Panc1 (cell line): ENCODE data around the gene SLC2A4. TPM values are rescaled to one million over a fixed set of nuclear protein-coding genes. Genes with fewer than 3 reads are reported as not detected.

Experiments
- ATAC-seq: fragments of 200-7000 bp; cut with Tn5 transposase; 2 replicates; pipeline ENCODE4 v1.9.1; 2020; ENCODE audit warnings: mild to moderate bottlenecking, moderate library complexity
- BruUV-seq: library from RNA; stranded (reverse); fragments of 400-500 nt; replicated peaks from 2 replicates; lab custom pipeline; 2021; lab: Mats Ljungman, UMichigan
- CTCF ChIA-PET: fragments of 300-600 bp; sonication (Branson Sonifier 250); formaldehyde crosslinking; loops from one replicate; lab custom pipeline; 2022; ENCODE audit warnings: antibody characterized with exemption; lab: Charles Lee
- POLR2A ChIA-PET: fragments of 300-600 bp; sonication (Branson Sonifier 250); formaldehyde crosslinking; loops from one replicate; lab custom pipeline; 2022; ENCODE audit warnings: antibody characterized with exemption; lab: Charles Lee
- DNase-seq: peaks from one replicate; pipeline ENCODE4 v3.0.0-alpha.2; 2010; ENCODE audit warnings: low read depth, low spot score
- H3K27ac ChIP-seq: 2 replicates; pipeline ENCODE4 v1.5.1; 2011; ENCODE audit warnings: mild to moderate bottlenecking, low read length, inconsistent platforms
- H3K27me3 ChIP-seq: fragments of 200-500 bp; sonication (Bioruptor generic); 2 replicates; pipeline ENCODE4 v1.6.0; 2014; ENCODE audit warnings: low read length, inconsistent platforms; ENCODE audit not compliant: control insufficient read depth, insufficient read depth
- H3K36me3 ChIP-seq: fragments of 200-500 bp; sonication (Bioruptor generic); 2 replicates; pipeline ENCODE4 v1.5.1; 2014; ENCODE audit warnings: inconsistent platforms, mild to moderate bottlenecking, low read length, moderate library complexity; ENCODE audit not compliant: control insufficient read depth, insufficient read depth
- H3K4me1 ChIP-seq: 2 replicates; pipeline ENCODE4 v1.5.1; 2011; ENCODE audit warnings: inconsistent platforms, mild to moderate bottlenecking, low read length, moderate library complexity; ENCODE audit not compliant: control insufficient read depth, insufficient read depth
- H3K4me3 ChIP-seq, 2 experiments: 2 replicates each; pipeline ENCODE4 v1.5.1; 2011 to 2012; ENCODE audit warnings: low read depth in 2 of 2, low read length in 2 of 2, mild to moderate bottlenecking in 2 of 2, inconsistent platforms in 1 of 2, moderate library complexity in 1 of 2
- H3K9me3 ChIP-seq: fragments of 200-500 bp; sonication (Bioruptor generic); 2 replicates; pipeline ENCODE4 v1.5.1; 2014; ENCODE audit warnings: low read depth, mild to moderate bottlenecking, inconsistent platforms, low read length, moderate library complexity; ENCODE audit not compliant: control insufficient read depth, insufficient read depth
- CTCF ChIP-seq: fragments of 450-650 bp; IDR thresholded peaks from 2 replicates; pipeline ENCODE4 v1.5.1; 2017; ENCODE audit warnings: mild to moderate bottlenecking
- POLR2AphosphoS5 ChIP-seq: IDR thresholded peaks from 2 replicates; pipeline ENCODE4 v1.6.1; 2012; ENCODE audit warnings: mild to moderate bottlenecking, low read depth, low read length, moderate library complexity
- REST ChIP-seq, 2 experiments: IDR thresholded peaks; 2 replicates each; pipeline ENCODE4 v1.6.1; 2011 to 2012; ENCODE audit warnings: low read depth in 2 of 2, control low read depth in 1 of 2, low read length in 1 of 2, mild to moderate bottlenecking in 1 of 2, moderate library complexity in 1 of 2; ENCODE audit not compliant: insufficient read depth in 1 of 2
- SIN3A ChIP-seq: IDR thresholded peaks from 2 replicates; pipeline ENCODE4 v1.6.1; 2012; ENCODE audit warnings: low read depth, mild to moderate bottlenecking, low read length, moderate library complexity, borderline replicate concordance; ENCODE audit not compliant: insufficient read depth
- TCF7L2 ChIP-seq: IDR thresholded peaks from 2 replicates; pipeline ENCODE4 v1.6.1; 2011; ENCODE audit warnings: mild to moderate bottlenecking, low read depth, low read length, inconsistent platforms
- in situ Hi-C: cut with HindIII; loops from 2 replicates; pipeline ENCODE4 v1.10.0; 2016; ENCODE audit warnings: low sequenced_read_pairs, low pct_unique_long_range_greater_than_20kb
- intact Hi-C: fragments of 100-400 bp; cut with micrococcal nuclease; formaldehyde crosslinking; loops from one replicate; pipeline ENCODE4 v1.10.0; 2022; ENCODE audit not compliant: unreplicated experiment
- total RNA-seq: library from RNA; stranded (reverse); gene quantifications from one replicate; pipeline ENCODE4 v1.2.1, GENCODE V29; 2021; ENCODE audit not compliant: unreplicated experiment

Gene SLC2A4
- total RNA-seq, 1 experiment from 2014 or later = 0.31 TPM

GRCh38 chr17:7327056-7327455 lies 45.5 kb downstream of the SLC2A4 start:
- no peak overlapping the region for H3K4me3 ChIP-seq
- ChIA-PET POLR2A (no interaction called here), CTCF (no interaction called here)
- intact Hi-C loops (no loop called here), in situ Hi-C loops (no loop called here)
- ATAC-seq (no peak), DNase-seq (no peak)
- H3K27ac ChIP-seq = no peak overlapping the region
- no peaks in the 10 kb centered on the region for H3K9me3 ChIP-seq
- no peaks in the 10 kb centered on the region for H3K27me3 ChIP-seq
- no peak for TF ChIP-seq SIN3A
- no peak for TF ChIP-seq TCF7L2
- TF ChIP-seq POLR2AphosphoS5 = no peak
- TF ChIP-seq REST (IDR thresholded peaks at IDR 0.05; ENCODE audit: insufficient read depth in 1 of 2, low read depth in 2 of 2, low read length in 1 of 2) = no peak
- no peak for TF ChIP-seq CTCF
- BruUV-seq = no TSS peak
- H3K36me3 ChIP-seq = no peaks in the 10 kb centered on the region; the same call in 1 of the 2 replicates
- peaks cover 7% of the 10 kb centered on the region for H3K4me1 ChIP-seq

- peaks cover 7% of the 10 kb centered on the region for H3K4me1 ChIP-seq
- TF ChIP-seq TCF7L2 (no peak), CTCF (no peak), REST (IDR thresholded peaks at IDR 0.05; ENCODE audit: insufficient read depth in 1 of 2, low read depth in 2 of 2, low read length in 1 of 2) (no peak), SIN3A (no peak), POLR2AphosphoS5 (no peak)
- DNase-seq (no peak), ATAC-seq (no peak)
- no peaks in the 10 kb centered on the region; the same call in 1 of the 2 replicates for H3K36me3 ChIP-seq
- H3K4me3 ChIP-seq = no peak overlapping the region
- H3K27me3 ChIP-seq = no peaks in the 10 kb centered on the region
- no peak overlapping the region for H3K27ac ChIP-seq
- POLR2A ChIA-PET = no interaction called here
- no TSS peak for BruUV-seq
- in situ Hi-C loops = no loop called here
- H3K9me3 ChIP-seq = no peaks in the 10 kb centered on the region
- intact Hi-C loops = no loop called here
- CTCF ChIA-PET = no interaction called here
Observed at GRCh38 chr17:7327501-7327900, 46.0 kb downstream of the SLC2A4 start.
